ENCODE data around the gene TAB2. TPM values are rescaled to one million over a fixed set of nuclear protein-coding genes. Genes with fewer than 3 reads are reported as not detected.

The TAB2 gene
- total and polyA plus RNA-seq, 2 of the 8 experiments (the other 6 are each of a cell fraction or from before 2014, with no cell fraction given) = 40.4 to 63.0 TPM

- Histone ChIP-seq H2BK20ac (ENCODE audit: low read length) (no peak overlapping the region), H3K18ac (ENCODE audit: extremely low read depth, low read length) (no peak overlapping the region), H3K56ac (replicated peaks; ENCODE audit: insufficient read length, low read depth, low read length) (no peak overlapping the region), H3K23ac (ENCODE audit: insufficient read length) (no peak overlapping the region), H3K23me2 (ENCODE audit: low read depth, low read length) (no peaks in the 10 kb centered on the region), H3K79me2 (ENCODE audit: control insufficient read depth in 1 of 2, insufficient read depth in 2 of 2, low read length in 2 of 2) (peaks cover 25 to 100% of the 10 kb centered on the region in 2 experiments), H3K27ac (ENCODE audit: low read depth, low read length) (no peak overlapping the region), H3K9me3 (ENCODE audit: insufficient read depth in 2 of 2, low read depth in 1 of 2, low read length in 1 of 2) (no peaks in the 10 kb centered on the region), H4K5ac (ENCODE audit: insufficient read length, low read depth, low read length) (no peak overlapping the region), H2AK5ac (ENCODE audit: low read depth, low read length) (no peak overlapping the region), H4K20me1 (replicated peaks in 1 of 2; ENCODE audit: control insufficient read depth in 1 of 2, insufficient read depth in 2 of 2, low read length in 2 of 2) (peaks cover 6 to 10% of the 10 kb centered on the region in 2 experiments), H4K8ac (ENCODE audit: extremely low read depth, insufficient read depth, low read length) (no peak overlapping the region), H2AFZ (ENCODE audit: low read length) (no peak overlapping the region), H3K14ac (ENCODE audit: insufficient read length) (no peak overlapping the region), H4K91ac (replicated peaks; ENCODE audit: insufficient read length, low read length) (no peak overlapping the region), H3K79me1 (ENCODE audit: low read depth, low read length) (no peaks in the 10 kb centered on the region; the same call in 1 of the 2 replicates), H2BK120ac (replicated peaks; ENCODE audit: low read depth, low read length) (no peak overlapping the region), H3K27me3 (replicated peaks in 1 of 4; ENCODE audit: control insufficient read depth in 3 of 4, extremely low read depth in 1 of 4, insufficient read depth in 3 of 4, low read length in 3 of 4) (no peaks in the 10 kb centered on the region), H3K4me3 (ENCODE audit: extremely low read depth in 1 of 4, insufficient read depth in 2 of 4, low read depth in 3 of 4, low read length in 4 of 4) (no peak overlapping the region), H3K4me1 (replicated peaks in 1 of 4; ENCODE audit: control insufficient read depth in 3 of 4, insufficient read depth in 4 of 4, low read length in 3 of 4) (peaks cover 0 to 26% (median 9%) of the 10 kb centered on the region in 4 experiments; a peak in 6 of 7 replicates), H3K4ac (replicated peaks; ENCODE audit: insufficient read length, low read depth, low read length) (no peak overlapping the region), H2BK12ac (ENCODE audit: low read depth, low read length) (no peak overlapping the region), H3K4me2 (ENCODE audit: insufficient read depth in 1 of 2, low read depth in 2 of 2, low read length in 2 of 2) (no peak overlapping the region), H2BK5ac (ENCODE audit: low read depth, low read length) (no peak overlapping the region), H3K36me3 (ENCODE audit: control insufficient read depth in 2 of 4, insufficient read depth in 4 of 4, low read length in 3 of 4) (no peaks in the 10 kb centered on the region), H3K9ac (replicated peaks in 1 of 4; ENCODE audit: extremely low read depth in 1 of 4, low read depth in 3 of 4, low read length in 3 of 4) (no peak overlapping the region), H2BK15ac (ENCODE audit: low read length) (no peak overlapping the region)
- ChIA-PET CTCF (ENCODE audit: partially characterized antibody) (interaction anchor here (0.7 to 1.0 kb wide), 2 partner anchors 59 to 255 kb away, joined by 3 read pairs; no protein-coding TSS in a partner anchor), POLR2A (ENCODE audit: partially characterized antibody) (interaction anchor here (0.6 kb wide), 1 partner anchor 967 kb away, joined by 3 read pairs; no protein-coding TSS in a partner anchor)
- DNase-seq (ENCODE audit: low read depth in 1 of 2, low spot score in 2 of 2) (no peak), FAIRE-seq (no peak)
- WGBS, 2 experiments (ENCODE audit: extremely low coverage in 1 of 2, insufficient coverage in 1 of 2, insufficient read length in 1 of 2, insufficient replicate concordance in 2 of 2, low coverage in 1 of 2, low lambda C conversion rate in 2 of 2, missing lambda C conversion rate in 1 of 2) = 73% methylated on average over 5 of the region's 5 CpGs; no CpG with 5 or more reads in 1 of the 2 experiments
- TF ChIP-seq YY1 (IDR thresholded peaks at IDR 0.05; ENCODE audit: low read depth, low read length) = no peak
- TF ChIP-seq TAF7 (optimal IDR thresholded peaks at IDR 0.05; ENCODE audit: borderline replicate concordance, low read depth, low read length) = no peak
- TF ChIP-seq CEBPB (IDR thresholded peaks at IDR 0.05; ENCODE audit: low read depth, low read length) = no peak
- no peak for TF ChIP-seq SIRT6 (IDR thresholded peaks at IDR 0.05; ENCODE audit: low read length)
- TF ChIP-seq HDAC2 (IDR thresholded peaks at IDR 0.05; ENCODE audit: borderline replicate concordance in 1 of 2, low read depth in 2 of 2, low read length in 2 of 2) = no peak
- no peak for TF ChIP-seq ASH2L (IDR thresholded peaks at IDR 0.05; ENCODE audit: low read length)
- no peak for TF ChIP-seq CBX8 (IDR thresholded peaks at IDR 0.05; ENCODE audit: borderline replicate concordance, low read depth, low read length)
- TF ChIP-seq, protein P1, sequence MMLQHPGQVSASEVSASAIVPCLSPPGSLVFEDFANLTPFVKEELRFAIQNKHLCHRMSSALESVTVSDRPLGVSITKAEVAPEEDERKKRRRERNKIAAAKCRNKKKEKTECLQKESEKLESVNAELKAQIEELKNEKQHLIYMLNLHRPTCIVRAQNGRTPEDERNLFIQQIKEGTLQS (IDR thresholded peaks at IDR 0.05; ENCODE audit: insufficient read depth, low read depth, low read length) = no peak
- no peak for TF ChIP-seq SIX5 (IDR thresholded peaks at IDR 0.05; ENCODE audit: low read depth, low read length)
- no peak for TF ChIP-seq SRF (IDR thresholded peaks at IDR 0.05; ENCODE audit: low read depth, low read length)
- no peak for TF ChIP-seq ZNF274 (IDR thresholded peaks at IDR 0.05; ENCODE audit: borderline replicate concordance, extremely low read depth, low read length)
These were observed 15.2 kb downstream of the TAB2 start for GRCh38 chr6:149332602-149333265.
